Neutrophil (primary cell): ENCODE results near the gene TENM4.
"Not testable (repeated sequence)": the region's sequence is repeated elsewhere in the genome, so short reads cannot be mapped to it uniquely, and the experiment has no call there.

Source experiments
- H3K27ac ChIP-seq: fragments of 200-600 bp; sonication (generic); 2 replicates; pipeline ENCODE4 v1.5.1; 2016; ENCODE audit warnings: mild to moderate bottlenecking, moderate library complexity
- H3K27me3 ChIP-seq: fragments of 200-600 bp; sonication (generic); 2 replicates; pipeline ENCODE4 v1.6.0; 2016; ENCODE audit warnings: mild to moderate bottlenecking
- H3K36me3 ChIP-seq: fragments of 200-600 bp; sonication (generic); 2 replicates; pipeline ENCODE4 v1.5.1; 2017
- H3K4me1 ChIP-seq, 2 experiments: fragments of 200-600 bp in 1 of 2; sonication (generic) in 1 of 2; 1 replicate in 1 of 2; 2 replicates in 1 of 2; pipeline versions ENCODE4 v1.5.1 to v1.6.1; 2013 to 2016; ENCODE audit warnings: low read depth in 1 of 2, low read length in 1 of 2, mild to moderate bottlenecking in 1 of 2, moderate library complexity in 1 of 2; ENCODE audit not compliant: control insufficient read depth in 1 of 2, insufficient read depth in 1 of 2
- H3K4me3 ChIP-seq, 2 experiments: fragments of 200-600 bp in 1 of 2; sonication (generic) in 1 of 2; 1 replicate in 1 of 2; 2 replicates in 1 of 2; pipeline ENCODE4 v1.5.1; 2013 to 2016; ENCODE audit warnings: low read depth in 1 of 2, low read length in 1 of 2, mild to moderate bottlenecking in 1 of 2, moderate library complexity in 1 of 2
- H3K9me3 ChIP-seq: fragments of 200-600 bp; sonication (generic); 2 replicates; pipeline ENCODE4 v1.5.1; 2016
- CTCF ChIP-seq: fragments of 200-600 bp; sonication (generic); IDR thresholded peaks from 2 replicates; pipeline ENCODE4 v1.5.1; 2016; ENCODE audit warnings: antibody characterized with exemption

The TENM4 gene

DNA sequence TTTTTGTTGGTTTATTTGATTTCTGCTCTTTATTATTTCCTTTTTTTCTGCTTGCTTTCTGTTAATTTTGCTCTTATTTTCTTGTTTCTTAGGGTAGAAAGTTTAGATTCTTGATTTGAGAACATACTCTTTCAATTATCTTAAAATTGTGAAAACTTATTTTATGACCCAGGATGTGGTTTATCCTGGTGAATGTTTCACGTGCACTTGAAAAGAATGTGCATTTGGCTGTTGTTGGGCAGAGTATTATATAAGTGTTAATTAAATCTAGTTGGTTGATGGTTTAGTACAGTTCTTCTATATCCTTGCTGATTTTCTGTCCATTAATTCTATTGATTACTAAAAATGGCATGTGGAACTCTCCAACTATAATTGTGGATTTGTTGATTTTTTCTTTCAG is 799.3 kb downstream of the TENM4 start:
- Histone ChIP-seq H3K27me3 (peaks cover 5% of the 10 kb centered on the region), H3K36me3 (no peaks in the 10 kb centered on the region), H3K27ac (no peak overlapping the region), H3K9me3 (no peaks in the 10 kb centered on the region), H3K4me1 (peaks cover 0 to 4% of the 10 kb centered on the region in 2 experiments), H3K4me3 (no peak overlapping the region)
- no peak for TF ChIP-seq CTCF

GRCh38 chr11:78638704-78639380 is 802.0 kb downstream of the TENM4 start:
- no peak overlapping the region for H3K4me3 ChIP-seq
- H3K27ac ChIP-seq: no peak overlapping the region
- no peak for TF ChIP-seq CTCF
- no peaks in the 10 kb centered on the region for H3K9me3 ChIP-seq
- H3K36me3 ChIP-seq: no peaks in the 10 kb centered on the region
- no peaks in the 10 kb centered on the region for H3K4me1 ChIP-seq
- peaks cover 5% of the 10 kb centered on the region for H3K27me3 ChIP-seq

DNA sequence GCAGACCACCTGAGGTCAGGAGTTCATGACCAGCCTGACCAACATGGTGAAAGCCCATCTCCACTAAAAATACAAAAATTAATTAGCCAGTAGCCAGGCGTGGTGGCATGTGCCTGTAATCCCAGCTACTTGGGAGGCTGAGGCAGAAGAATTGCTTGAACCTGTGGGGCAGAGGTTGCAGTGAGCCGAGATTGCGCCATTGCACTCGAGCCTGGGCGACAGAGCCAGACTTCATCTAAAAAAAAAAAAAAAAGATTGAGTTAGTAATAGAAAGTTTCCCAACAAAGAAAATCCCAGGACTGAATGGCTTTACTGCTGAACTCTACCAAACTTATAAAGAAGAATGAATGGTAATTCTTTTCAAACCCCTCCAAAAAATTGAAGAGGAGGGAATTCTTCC is 803.3 kb downstream of the TENM4 start:
- H3K36me3 ChIP-seq, H3K4me1 ChIP-seq, H3K27ac ChIP-seq, H3K27me3 ChIP-seq, H3K4me3 ChIP-seq, H3K9me3 ChIP-seq: not testable (repeated sequence)

GRCh38 chr11:78635814-78636506 is 804.9 kb downstream of the TENM4 start:
- Histone ChIP-seq H3K36me3 (no peaks in the 10 kb centered on the region), H3K4me1 (no peaks in the 10 kb centered on the region), H3K9me3 (no peaks in the 10 kb centered on the region), H3K4me3 (no peak overlapping the region), H3K27ac (no peak overlapping the region), H3K27me3 (no peaks in the 10 kb centered on the region)
- TF ChIP-seq CTCF: no peak

DNA sequence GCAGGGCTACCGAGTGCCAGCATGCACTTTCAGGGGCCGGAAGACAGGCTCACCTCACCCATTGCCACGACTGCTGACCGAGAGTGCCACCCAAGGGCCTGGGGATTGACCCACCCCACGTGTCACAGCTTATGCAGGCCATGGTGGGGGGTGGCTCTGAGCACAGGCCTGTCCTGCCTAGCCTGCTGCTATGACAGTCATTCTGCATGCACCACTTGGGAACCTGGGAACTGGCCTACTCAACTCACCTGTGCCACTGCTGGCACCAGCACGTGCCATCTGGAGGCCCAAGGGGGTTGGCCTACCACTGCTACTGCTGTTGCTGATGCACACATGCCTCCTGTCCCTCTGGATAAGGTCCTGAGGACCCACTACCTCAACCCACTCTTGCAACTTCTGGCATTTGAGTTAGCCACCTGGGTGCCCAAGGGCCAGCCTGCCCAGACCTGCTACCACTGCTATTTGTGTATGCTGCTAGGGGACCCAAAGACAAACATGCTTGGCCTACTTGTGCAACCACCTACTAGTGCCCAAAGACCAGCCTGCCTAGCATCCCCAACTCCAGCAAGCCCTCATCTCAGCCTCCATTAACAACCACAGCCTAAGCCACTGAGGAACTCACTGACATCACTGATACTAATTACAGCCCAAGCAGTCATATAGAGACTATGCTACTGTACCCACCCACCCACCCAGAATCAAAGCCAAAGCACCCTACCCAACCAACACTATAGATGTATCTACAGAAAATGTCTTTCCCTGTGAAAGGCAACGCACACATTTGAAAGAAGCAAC is 807.1 kb downstream of the TENM4 start:
- H3K9me3 ChIP-seq: peaks cover 3% of the 10 kb centered on the region
- H3K27me3 ChIP-seq: no peaks in the 10 kb centered on the region
- no peak overlapping the region for H3K4me3 ChIP-seq
- H3K36me3 ChIP-seq: no peaks in the 10 kb centered on the region
- H3K27ac ChIP-seq: no peak overlapping the region
- no peak for TF ChIP-seq CTCF
- no peaks in the 10 kb centered on the region for H3K4me1 ChIP-seq
